GM19099 (cell line): Measurements from ENCODE around the gene DAB1.

Source experiments
- POLR2A ChIP-seq: IDR thresholded peaks from 3 replicates; pipeline ENCODE4 v1.6.1; 2011; ENCODE audit warnings: low read depth; ENCODE audit not compliant: insufficient read length; ENCODE audit errors: extremely low read depth

Gene DAB1

GRCh38 chr1:57293214-57293613 is 130.6 kb downstream of the DAB1 start:
- TF ChIP-seq POLR2A = no peak

GRCh38 chr1:57289781-57290180 is 134.1 kb downstream of the DAB1 start:
- no peak for TF ChIP-seq POLR2A

GRCh38 chr1:57285992-57286391 is 137.9 kb downstream of the DAB1 start:
- TF ChIP-seq POLR2A = no peak

- no peak for TF ChIP-seq POLR2A
These were observed 141.4 kb downstream of the DAB1 start for GRCh38 chr1:57282411-57282810.

GRCh38 chr1:57281324-57281723 is 142.5 kb downstream of the DAB1 start:
- no peak for TF ChIP-seq POLR2A

GRCh38 chr1:57279909-57280666 is 143.8 kb downstream of the DAB1 start:
- TF ChIP-seq POLR2A = no peak

GRCh38 chr1:57278558-57278957 is 145.3 kb downstream of the DAB1 start:
- no peak for TF ChIP-seq POLR2A

- TF ChIP-seq POLR2A = no peak
These were observed 146.2 kb downstream of the DAB1 start for GRCh38 chr1:57277681-57278080.

GRCh38 chr1:57276918-57277317 is 146.9 kb downstream of the DAB1 start:
- no peak for TF ChIP-seq POLR2A

- no peak for TF ChIP-seq POLR2A
These were observed 151.3 kb downstream of the DAB1 start for GRCh38 chr1:57272601-57273000.

- no peak for TF ChIP-seq POLR2A
These were observed 151.7 kb downstream of the DAB1 start for GRCh38 chr1:57272150-57272549.

- no peak for TF ChIP-seq POLR2A
These were observed 152.7 kb downstream of the DAB1 start for GRCh38 chr1:57270927-57271698.

- no peak for TF ChIP-seq POLR2A
These were observed 154.1 kb downstream of the DAB1 start for GRCh38 chr1:57269630-57270225.

- TF ChIP-seq POLR2A = no peak
These were observed 158.8 kb downstream of the DAB1 start for GRCh38 chr1:57265104-57265503.

- TF ChIP-seq POLR2A = no peak
These were observed 161.4 kb downstream of the DAB1 start for GRCh38 chr1:57262472-57262871.
